AG04449 (cell line): Measurements from ENCODE around the gene RBM33.

Experiments
- CTCF ChIA-PET: fragments of 350-600 bp; formaldehyde crosslinking; extraction: SDS; loops from one replicate; lab custom pipeline; 2021; ENCODE audit warnings: antibody characterized with exemption; lab: Yijun Ruan, JAX
- POLR2A ChIA-PET: fragments of 400-600, 350-600 bp; formaldehyde crosslinking; extraction: SDS; loops from one replicate; lab custom pipeline; 2020; ENCODE audit warnings: antibody characterized with exemption, inconsistent platforms; lab: Yijun Ruan, JAX
- DNase-seq: peaks from one replicate; pipeline ENCODE4 v3.0.0-alpha.2; 2010; ENCODE audit warnings: low read depth, low spot score
- H3K4me3 ChIP-seq: 2 replicates; pipeline ENCODE4 v1.5.1; 2011; ENCODE audit warnings: low read depth, mild to moderate bottlenecking, control low read depth, low read length
- CTCF ChIP-seq: IDR thresholded peaks from one replicate; pipeline ENCODE4 v1.5.1; 2011; ENCODE audit warnings: mild to moderate bottlenecking, moderate library complexity, low read length, control low read depth, inconsistent platforms; ENCODE audit not compliant: insufficient read depth; ENCODE audit errors: missing control alignments

Gene RBM33

GRCh38 chr7:155794196-155794595, 149.7 kb downstream of the RBM33 start:
- ChIA-PET CTCF (interaction anchor here (0.8 to 6.3 kb wide), 5 partner anchors 11 to 1032 kb away, joined by 4 to 73 read pairs (median 9); no protein-coding TSS in a partner anchor), POLR2A (no interaction called here)

GRCh38 chr7:155795401-155795800, 150.9 kb downstream of the RBM33 start:
- no peak for DNase-seq
- no peak overlapping the region for H3K4me3 ChIP-seq
- ChIA-PET CTCF (interaction anchor here (0.9 to 6.3 kb wide), 6 partner anchors 8 to 1031 kb away, joined by 3 to 73 read pairs (median 6); no protein-coding TSS in a partner anchor), POLR2A (no interaction called here)
- no peak for TF ChIP-seq CTCF

More at GRCh38 chr7:155794196-155794595, 149.7 kb downstream of the RBM33 start:
- no peak for TF ChIP-seq CTCF
- H3K4me3 ChIP-seq, result no peak overlapping the region
- no peak for DNase-seq

GRCh38 chr7:155795951-155796350, 151.5 kb downstream of the RBM33 start:
- DNase-seq, result no peak
- CTCF ChIA-PET, result interaction anchor here (0.7 to 6.3 kb wide), 6 partner anchors 9 to 1030 kb away, joined by 3 to 73 read pairs (median 6); no protein-coding TSS in a partner anchor
- no peak for TF ChIP-seq CTCF
- POLR2A ChIA-PET, result no interaction called here
- H3K4me3 ChIP-seq, result no peak overlapping the region

DNA sequence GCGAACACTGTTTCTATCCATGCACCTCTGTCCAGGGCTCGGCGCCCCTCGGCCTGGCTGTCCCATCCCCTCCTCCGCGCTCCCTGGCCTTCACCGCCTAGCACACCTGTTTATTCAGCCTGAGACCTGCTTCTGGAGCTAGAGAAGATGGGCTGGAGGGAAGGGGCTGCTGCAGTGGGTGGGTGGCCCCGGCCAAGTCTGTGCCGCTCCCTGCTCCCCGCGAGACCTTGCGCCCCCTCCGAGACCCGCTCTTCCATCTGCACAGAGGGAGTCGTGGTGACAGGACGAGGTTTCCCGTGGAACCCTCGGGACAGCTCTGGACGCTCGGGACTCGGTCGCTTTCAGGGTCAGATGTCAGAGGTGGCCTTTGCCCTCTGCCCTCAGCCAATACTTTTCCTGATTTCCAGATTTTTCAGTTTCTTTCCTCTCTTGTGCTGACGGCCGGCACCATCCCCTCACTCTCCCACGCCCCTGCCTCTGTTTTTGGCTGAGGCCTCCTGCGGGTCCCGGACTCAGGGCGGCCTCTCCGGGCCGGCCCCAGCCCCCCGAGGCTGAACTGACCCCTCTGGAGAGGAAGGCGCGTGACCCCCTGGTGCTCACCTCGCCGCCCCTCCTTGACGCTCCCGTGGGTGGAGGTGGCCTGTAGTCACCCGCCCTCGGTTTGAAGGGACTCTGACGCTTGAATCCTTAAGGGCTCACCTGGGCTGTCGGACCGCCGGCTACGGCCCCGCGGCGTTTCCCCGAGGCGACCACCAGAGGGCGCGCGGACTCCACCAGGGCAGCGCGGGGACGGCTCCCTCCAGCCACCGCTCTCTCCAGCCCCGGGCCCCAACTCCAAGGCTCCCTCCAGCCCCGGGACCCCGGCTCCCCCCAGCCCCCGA, 152.2 kb downstream of the RBM33 start:
- no peak for DNase-seq
- TF ChIP-seq CTCF, result peak; percentile 98
- H3K4me3 ChIP-seq, result no peak overlapping the region
- ChIA-PET CTCF (interaction anchor here (0.7 to 6.3 kb wide), 7 partner anchors 9 to 1029 kb away, joined by 3 to 73 read pairs (median 4); no protein-coding TSS in a partner anchor), POLR2A (no interaction called here)

GRCh38 chr7:155797262-155798250, 153.1 kb downstream of the RBM33 start:
- TF ChIP-seq CTCF, result no peak
- DNase-seq, result no peak
- ChIA-PET POLR2A (no interaction called here), CTCF (interaction anchor here (0.8 to 6.3 kb wide), 10 partner anchors 8 to 1035 kb away, joined by 3 to 73 read pairs (median 4); no protein-coding TSS in a partner anchor)
- H3K4me3 ChIP-seq, result no peak overlapping the region
